PFSK-1 (cell line): ENCODE data around the gene LRP2.

Experiments
- POLR2AphosphoS5 ChIP-seq: IDR thresholded peaks from 2 replicates; pipeline ENCODE4 v1.6.1; 2012; ENCODE audit warnings: low read depth, mild to moderate bottlenecking, control low read depth, low read length, moderate library complexity
- REST ChIP-seq, 2 experiments: IDR thresholded peaks; 2 replicates each; pipeline versions ENCODE4 v1.6.1 to v1.8.0; 2011 to 2012; ENCODE audit warnings: low read depth in 2 of 2, low read length in 2 of 2, control low read depth in 1 of 2, inconsistent platforms in 1 of 2, mild to moderate bottlenecking in 1 of 2, moderate library complexity in 1 of 2; ENCODE audit not compliant: insufficient read depth in 1 of 2
- SIN3A ChIP-seq: IDR thresholded peaks from 2 replicates; pipeline ENCODE4 v1.6.1; 2012; ENCODE audit warnings: mild to moderate bottlenecking, low read length, moderate library complexity, borderline replicate concordance; ENCODE audit not compliant: insufficient read depth
- TAF1 ChIP-seq: IDR thresholded peaks from 2 replicates; pipeline ENCODE4 v1.6.1; 2012; ENCODE audit warnings: low read length, control low read depth, borderline replicate concordance; ENCODE audit not compliant: insufficient read depth

- TF ChIP-seq POLR2AphosphoS5: no peak
- no peak for TF ChIP-seq SIN3A
- no peak for TF ChIP-seq REST (IDR thresholded peaks at IDR 0.05; ENCODE audit: insufficient read depth in 1 of 2, low read depth in 2 of 2, low read length in 2 of 2)
- TF ChIP-seq TAF1: no peak
These were observed 28.9 kb upstream of the LRP2 start for GRCh38 chr2:169391236-169391635.
